ENCODE measurements around the gene RREB1.

The RREB1 gene

DNA sequence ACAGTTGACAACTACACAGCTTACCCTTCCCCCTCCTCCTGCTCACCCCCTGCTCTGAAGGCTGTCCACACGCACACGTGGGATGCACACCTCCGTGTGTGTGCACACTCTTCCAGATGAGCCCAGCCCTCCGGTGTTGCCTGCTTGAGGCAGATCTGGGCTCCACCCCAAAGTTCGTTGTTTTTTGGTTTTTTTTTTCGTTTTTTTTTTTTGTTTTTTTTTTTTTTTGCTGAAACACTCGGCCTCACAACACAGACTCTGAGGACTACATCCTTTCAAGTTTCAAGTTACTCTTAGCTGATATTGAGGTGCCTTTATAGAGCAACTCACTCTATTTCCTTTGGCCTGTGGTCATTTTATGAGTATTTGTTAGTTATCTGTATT lies 88.2 kb downstream of the RREB1 start:
- peak; percentile 43 for DNase-seq

DNA sequence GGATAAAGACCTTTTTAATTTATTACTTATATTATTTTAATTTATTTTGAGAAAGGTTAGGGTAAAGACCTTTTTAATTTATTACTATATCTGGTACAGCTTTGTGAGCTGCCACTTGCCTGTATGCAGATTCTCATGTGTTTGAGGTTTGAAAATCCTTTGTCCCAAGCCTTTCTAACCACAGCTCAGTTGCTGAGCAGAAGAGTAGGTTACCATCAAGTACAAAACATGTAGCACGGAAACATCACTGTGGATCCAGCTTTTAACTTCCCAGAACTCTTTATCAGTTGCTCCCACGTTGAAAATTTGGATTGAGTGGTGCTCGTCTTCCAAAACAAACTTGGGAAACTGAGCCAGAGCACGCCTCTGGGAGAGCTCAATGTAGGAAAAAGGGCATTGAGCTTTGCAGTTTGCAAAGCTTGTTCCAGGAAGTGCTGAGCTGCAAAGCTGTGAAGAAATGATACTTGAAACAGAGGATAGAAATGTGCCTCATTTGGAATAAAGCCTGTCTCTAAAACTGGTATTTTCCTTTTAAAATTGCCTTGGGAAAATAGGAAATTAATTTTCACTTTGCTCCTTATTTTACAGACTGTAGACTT lies 89.0 kb downstream of the RREB1 start:
- no peak for DNase-seq

DNA sequence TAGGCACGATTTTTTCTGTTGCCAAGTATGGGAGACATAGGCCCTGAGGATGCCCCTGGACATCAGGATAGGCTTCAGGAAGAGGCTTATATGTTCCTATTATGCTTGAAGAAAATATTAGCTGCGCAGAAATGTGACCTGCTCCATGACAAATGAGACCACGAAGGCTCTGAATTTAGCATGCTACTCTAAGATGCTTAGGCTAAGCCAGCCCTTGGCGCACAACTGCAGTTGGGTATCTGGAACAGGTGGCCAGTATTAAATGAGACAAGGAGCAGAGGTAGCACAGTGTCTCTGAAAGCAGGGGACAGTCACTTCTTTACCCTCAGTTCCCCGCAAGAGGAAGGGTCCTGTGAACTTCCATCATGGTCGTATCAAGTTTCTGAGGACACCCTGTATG lies 90.0 kb downstream of the RREB1 start:
- DNase-seq, result no peak

DNA sequence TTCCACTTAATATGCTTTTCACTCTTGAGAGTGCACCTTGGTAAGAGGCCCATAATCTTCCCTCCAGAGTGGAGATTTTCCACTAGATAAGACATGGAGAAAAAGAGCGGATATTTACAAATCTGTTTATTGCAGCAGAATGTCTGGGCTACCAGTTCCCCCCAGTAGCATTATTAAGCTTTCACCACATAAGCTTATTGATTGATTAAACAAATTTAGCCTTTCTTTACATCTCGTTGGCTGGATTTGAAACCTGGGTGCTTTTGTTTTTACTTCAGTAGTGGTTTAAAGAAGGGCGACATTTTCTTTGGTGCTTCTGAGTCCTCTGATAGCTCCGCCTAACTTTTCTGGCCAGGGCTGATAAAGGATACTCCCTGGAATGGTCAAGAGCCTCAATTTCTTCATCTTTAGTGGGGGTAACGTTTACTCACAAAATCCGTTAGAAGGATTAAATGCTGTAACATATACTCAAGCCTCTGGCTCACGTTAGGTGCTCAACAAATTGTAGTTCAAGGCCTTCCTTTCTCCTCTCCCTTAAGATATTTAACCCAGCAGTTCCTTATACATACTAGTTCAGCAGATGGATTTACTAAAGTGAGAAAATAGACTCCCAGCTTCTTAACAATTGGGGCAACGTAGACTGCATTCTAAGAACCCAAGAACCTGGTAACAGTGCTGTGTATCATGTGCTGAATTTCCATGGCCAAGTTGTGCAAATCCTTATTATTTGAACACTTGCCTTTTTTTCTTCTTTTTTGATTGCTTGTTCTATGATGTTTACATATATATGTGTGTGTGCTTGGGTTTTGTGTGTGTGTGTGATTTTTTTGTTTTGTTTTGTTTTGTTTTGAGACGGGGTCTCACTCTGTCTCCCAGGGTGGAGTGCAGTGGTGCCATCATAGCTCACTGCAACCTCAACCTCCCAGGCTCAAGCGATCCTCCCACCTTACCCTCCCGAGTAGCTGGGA lies 91.4 kb downstream of the RREB1 start:
- no peak for DNase-seq

DNA sequence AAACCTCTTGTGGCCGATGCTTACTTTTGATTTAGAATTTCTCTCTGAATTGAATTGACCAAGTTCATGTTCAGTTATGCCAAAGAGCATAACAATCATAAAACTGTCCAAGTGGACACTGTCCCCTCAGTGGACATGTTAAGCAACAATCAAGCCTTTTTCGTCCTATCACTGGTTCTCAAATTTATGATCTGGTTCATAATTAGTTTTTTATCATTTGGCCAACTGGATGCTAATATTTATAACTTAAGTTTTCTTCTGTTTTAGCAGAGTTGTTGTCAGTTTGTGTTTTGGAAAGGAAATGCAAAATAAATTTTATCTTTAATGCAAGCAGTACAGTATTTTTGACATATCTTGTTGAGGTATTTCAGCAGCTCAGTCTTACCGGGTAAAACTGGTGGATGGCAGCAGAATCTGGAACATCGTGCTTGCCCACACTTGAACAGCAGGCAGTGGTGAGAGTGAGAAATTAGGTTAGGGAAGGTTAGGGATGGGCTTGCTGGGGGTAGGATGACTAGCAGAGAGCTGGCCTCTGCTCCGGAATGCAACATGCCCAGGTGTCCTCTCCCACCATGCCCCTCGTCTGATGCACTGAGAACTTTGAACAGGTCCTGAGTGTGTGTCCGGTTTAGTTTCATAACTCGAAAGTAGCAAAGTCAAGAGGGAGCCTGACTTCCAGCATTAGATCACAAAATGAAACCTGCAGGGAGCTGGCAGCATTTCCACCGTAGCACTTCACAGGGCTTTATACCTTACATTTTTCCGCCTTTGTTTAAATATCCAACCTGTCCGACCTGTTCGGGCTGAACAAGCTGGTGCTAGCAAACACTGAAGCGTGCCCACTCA lies 93.1 kb downstream of the RREB1 start:
- DNase-seq, result no peak

DNA sequence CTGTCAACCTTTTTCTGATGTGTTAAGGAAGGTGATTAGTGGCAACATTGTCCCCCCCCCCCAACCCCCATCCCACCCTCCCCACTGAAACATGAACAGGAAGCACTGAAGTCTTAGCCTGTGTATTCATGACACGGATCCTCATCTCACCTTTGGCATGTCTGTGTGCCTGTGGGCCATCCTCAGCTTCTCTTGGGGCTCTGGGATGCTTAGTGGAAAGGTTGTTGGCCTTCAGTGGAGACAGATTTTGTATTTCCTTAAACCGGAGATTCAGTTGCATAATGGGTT lies 93.6 kb downstream of the RREB1 start:
- DNase-seq, result no peak

DNA sequence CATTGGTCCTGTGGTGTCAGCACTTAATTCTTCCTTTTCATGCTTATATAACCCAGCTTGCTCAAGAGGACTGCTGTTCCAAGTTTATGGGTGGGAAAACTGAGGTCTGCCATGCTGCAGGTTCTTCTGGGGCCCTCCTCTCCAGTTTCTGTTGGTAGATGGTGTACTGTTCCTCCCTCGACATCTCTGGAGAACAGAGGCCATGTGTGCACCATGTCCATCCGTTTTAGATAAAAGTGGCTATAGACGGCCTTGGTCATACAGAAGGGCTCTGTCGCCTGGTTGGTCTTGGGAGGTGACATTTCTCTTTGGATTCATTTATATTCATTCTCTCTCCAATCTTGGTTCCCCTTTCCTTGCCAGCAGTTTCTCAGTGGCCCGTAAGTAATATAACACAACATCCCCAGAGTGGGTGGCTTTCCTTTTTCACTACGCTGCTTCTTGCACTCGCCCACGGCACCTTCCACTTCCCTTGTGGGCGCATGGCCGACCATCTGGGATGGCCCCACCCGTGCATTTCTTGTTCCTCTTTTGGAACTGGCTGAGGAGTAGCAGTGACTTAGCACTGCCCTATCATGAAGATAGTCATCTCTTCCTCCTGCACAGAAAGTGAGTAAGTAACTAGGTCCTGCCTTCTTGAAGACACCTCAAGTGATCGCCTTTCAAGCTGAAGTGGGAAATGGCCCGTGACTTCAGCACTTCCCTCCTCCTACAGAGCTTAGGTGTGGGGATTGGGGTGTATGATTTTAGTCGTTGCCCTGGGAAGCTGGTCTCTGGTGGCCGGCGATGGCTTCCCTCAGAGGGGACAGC lies 94.2 kb downstream of the RREB1 start:
- DNase-seq, result no peak

DNA sequence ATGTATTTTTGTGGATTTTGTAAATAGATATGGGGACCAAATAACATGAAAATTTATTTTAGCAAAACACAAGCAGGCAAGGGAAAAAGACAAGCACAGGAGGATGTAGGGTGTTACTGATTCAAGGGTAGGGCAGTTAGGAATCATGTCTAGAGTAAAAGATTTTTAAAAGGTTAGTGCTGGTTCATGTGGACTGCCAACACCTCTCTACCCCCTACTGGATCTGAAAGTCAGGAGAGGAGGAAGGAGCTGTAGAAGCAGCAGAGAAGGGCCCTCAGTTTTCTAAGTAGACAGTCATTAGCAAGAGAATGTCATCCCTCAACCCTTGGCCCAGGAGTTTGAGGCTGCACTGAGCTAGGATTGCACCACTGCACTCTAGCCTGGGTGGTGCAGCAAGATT lies 95.2 kb downstream of the RREB1 start:
- no peak for DNase-seq

DNA sequence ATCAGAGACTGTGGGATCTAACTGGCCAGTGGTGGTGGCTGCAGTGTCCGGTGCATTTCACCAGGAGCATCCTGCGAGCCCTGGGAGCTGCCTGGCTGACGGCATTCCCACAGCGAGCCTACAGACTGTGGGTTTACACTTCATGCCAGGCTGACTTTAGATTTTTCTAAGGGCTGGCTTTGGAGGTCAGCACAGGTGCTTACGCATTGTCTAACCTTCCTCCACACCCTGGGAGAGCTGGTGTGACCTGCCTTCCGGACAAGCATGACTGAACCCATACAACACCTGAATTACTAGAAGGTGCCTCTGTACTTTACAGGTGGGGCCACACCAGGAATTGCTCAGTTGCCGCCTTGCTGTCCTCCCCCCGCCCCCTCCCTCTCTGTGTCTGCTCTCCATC lies 96.2 kb downstream of the RREB1 start:
- no peak for DNase-seq

DNA sequence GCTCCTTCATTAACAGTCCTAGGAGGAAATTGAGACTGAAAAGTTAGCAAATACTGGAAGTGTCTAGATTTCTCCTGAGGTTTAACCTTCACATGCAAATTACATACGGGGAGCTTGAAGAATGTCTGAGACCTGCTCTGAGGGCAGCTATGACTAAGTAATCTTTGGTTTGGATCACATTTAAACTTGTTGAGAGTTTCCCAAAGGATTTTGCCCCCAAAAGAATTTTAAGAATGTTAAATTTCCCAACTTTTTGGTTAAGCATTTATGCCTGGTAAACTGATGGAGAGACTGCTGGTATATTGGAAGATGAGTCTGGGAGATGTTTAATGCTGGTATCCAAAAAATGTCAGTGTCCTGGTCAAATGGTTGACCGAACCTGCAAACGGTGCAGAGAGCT lies 97.0 kb downstream of the RREB1 start:
- DNase-seq, result no peak

DNA sequence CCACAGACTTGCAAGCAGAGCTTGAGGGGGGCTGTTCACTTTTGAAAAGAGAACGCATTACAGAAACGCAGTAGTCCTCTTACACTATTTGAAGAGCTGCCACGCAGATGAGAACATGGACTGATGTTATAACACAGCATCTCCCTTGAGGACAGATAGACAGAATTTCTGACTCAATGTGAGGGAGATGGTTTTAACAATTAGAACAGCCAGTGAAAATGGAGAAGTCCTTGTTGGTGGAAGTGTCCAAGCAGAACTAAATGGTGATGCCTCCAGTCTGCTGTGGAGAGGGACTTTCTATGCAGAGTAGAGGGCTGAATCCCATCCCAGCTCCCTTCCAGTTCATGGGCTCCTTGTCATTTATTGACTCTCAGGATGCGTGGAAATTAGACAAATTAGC lies 100.0 kb downstream of the RREB1 start:
- DNase-seq, result no peak

DNA sequence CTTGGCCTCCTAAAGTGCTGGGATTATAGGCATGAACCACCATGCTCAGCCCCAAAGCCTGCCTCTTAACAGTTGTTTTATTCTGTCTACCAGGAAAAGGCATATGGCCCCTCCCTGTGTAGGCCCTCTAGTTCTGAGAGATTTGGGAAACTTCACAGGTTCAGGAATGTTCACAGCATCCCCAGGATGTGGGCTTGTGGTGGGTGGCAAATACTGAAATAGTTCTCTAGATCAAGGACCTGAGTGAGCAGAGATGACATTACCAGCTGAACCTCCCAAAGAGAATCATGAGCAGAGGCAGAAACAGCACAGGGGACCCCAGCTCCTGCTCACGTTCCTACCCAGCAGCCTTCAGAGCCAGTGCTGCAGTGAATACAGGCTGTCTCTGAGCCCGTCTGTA lies 105.7 kb downstream of the RREB1 start:
- no peak for DNase-seq

DNA sequence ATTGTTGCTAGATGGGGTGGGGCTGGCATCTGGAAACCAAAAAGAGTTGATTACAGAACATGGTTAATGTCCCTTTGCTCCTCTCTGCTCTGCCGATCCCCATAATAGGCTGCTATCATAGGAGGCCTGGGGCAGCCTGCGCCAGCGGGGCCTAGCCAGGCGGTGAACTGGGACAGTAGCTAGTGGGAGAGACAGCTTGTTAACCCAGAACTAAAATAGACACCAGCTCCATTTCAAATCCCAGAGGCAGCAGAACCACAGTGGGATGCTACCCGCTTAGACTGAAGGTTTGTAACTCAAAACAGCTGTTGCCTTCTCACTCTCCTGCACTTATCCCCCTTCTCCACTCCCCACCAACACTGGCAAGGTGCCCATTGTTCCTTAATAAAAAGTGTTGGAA lies 106.7 kb downstream of the RREB1 start:
- DNase-seq, result no peak

DNA sequence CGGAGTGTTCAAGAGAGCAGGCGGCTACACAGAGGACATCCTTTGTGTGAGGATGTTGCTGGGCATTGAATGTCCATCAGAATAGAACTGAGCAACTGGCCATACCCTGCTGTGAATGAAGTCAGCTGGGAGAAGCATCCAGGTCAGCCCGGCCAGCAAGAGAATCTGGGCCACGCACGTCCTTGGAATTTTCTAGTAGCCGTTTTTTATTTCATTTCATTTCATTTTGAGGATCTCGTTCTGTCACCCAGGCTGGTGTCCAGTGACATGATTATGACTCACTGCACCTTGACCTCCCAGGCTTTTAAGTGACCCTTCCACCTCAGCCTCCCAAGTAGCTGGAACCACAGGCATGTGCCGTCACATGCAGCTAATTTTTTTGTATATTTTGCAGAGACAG lies 107.4 kb downstream of the RREB1 start:
- DNase-seq, result no peak

DNA sequence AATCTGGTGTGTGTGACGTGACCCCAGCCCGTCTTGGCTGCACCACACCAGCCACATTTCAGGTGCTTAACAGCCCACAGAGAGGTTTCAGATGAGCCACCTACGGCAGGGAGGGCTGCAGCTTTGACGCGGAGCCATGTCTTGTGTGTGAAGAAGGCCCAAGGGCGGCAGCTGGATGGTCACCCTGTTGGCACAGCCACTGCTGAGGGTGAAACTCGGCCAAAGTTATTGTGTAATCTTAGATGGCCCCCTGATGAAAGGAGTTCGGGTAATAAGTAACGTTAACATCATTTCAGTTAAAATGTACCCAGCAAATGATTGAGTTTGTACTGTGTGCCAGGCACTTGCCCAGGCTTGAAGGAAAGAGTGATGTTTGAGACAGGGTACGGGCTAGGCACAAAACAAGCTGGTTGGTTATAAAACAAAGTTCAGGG lies 108.1 kb downstream of the RREB1 start:
- DNase-seq, result no peak

DNA sequence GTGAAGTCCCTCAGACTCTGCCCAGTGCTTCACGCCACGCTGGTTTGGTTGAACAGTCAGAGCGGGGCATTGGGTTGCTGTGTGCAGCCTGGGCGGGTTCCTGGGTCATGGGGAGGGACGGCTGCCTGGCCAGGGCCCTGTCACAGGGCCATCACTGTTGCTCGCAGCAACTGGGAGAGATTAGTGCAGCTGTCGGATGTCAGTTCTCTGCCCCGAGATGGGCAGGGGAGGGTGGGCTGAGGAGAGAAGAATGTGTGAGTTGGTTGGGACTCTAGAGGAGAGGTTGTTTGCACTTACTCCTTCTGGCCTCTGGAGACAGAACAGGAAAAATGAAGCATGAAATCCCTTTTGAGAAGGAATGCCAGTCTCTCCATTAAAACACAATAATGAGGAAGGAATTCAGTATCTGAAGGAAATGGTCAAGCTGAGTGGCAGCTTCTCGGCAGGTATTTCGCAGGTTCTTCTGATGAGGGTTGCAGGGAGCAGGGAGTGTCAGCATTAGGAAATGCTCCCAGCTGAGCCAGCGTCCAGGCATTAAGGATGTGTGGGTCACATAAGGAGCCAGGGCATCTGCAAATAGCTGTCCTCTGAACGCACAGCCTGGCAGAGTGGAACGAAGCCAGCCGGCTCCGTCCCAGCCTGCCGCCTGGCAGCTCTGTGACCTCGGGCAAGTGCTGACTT lies 109.3 kb downstream of the RREB1 start:
- no peak for DNase-seq

DNA sequence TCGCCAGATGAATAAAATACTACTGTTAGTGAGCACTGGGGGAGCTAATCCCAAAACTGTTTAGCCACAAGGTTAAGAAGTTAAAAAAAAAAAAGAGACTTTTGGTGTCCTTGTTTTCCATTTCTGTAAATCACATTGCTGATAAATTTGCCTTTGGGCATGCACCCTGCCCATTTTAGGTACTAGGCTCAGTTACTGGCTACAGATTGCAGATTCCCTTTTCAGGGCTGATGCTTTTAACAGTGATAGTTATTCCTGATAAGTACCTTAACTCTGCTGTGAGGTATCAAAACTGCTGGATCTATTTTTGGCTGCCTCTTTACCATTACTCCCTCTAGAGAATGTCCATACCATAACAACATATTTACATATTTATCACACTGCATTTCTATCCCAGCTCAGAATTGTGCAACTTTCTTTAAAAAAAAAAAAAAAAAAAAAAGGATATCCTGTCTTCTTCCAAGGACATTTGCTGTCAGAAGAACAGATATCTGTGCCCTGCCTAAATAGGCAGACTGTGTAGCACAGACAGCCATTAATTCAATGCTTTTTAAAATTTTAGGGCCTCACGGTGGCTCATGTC lies 110.7 kb downstream of the RREB1 start:
- DNase-seq, result no peak

DNA sequence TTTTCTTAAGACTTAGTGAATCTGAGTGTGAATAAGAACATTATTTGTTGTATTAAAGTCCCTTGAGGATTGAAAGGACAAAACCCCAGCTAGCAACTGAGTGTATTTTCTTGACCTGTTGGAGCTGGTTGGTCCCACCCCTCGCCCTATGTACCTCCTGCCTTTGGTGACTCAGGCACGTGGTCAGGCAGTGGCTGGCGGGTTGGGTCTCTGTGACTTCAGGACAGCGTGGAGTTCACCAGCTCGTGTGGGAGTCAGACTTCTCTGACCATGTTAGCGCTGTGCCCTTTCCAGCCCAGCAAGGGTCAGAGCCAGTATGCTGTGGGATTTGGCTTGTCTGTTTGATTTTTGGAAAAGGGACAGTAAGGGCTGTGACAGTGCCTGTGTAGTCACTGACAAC lies 111.5 kb downstream of the RREB1 start:
- no peak for DNase-seq

DNA sequence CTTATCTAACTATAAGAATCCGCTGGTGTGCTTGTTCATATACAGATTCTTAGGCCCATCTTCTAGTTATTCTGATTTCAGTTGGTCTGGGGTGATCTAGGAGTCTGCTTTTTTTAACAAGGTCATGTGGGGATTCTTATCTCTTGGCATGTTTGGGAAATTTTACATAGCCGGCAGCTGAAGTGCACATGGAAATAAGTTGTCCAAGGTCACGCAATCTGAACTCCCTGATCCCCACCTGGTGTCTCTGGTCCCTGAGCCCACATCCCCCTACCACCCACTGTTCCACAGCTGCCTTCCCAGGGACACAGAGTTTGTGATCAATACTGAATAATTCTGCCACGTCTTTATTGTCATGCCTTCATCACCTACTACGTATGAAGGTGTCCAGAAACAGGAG lies 114.4 kb downstream of the RREB1 start:
- no peak for DNase-seq

DNA sequence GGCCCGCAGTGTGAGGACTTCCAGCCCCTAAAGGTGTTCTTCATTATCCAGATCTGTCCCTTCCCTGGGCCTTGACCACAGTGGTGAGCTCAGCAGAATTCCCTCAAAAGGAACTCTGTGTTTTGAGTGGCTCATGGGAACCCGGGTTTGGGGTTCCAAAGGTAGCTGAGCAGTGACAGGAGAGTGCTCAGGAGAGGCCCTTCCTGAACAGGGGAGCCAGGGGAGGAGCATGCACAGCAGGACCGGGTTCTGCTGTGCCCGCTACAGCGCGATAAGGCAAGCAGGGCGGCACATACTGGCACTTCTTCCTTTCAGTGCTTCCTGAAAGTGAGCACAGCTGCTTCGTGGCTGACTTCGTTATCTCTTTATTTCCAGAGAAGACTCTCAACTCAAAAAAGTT lies 117.0 kb downstream of the RREB1 start:
- DNase-seq, result no peak

DNA sequence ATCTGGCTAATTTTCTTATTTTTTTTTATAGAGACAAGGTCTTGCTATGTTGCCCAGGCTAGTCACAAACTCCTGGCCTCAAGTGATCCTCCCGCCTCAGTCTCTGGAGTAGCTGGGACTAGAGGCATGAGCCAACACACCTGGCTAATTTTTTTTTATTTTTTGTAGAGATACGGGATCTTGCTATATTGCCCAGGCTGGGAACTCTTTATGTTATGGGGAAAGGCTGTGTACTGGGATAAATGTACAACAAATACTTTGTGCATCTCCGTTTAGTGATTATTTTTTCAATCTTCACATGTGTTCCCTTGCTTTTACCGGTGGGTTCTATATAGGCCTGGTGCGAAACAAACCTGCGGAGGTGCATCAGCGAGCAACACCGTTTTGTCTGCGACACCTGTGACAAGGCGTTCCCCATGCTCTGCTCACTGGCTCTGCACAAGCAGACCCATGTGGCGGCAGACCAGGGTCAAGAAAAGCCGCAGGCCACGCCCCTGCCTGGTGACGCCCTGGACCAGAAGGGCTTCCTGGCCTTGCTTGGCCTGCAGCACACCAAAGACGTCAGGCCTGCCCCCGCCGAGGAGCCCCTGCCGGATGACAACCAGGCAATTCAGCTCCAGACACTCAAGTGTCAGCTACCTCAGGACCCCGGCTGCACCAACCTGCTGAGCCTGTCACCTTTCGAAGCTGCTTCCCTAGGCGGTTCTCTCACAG lies 121.1 kb downstream of the RREB1 start:
- DNase-seq, result no peak

Data from CD4-positive, alpha-beta T cell treated with Interleukin-17A for 4 hours (primary cell).